Peyer's patch (tissue), 4 donors: Measurements from ENCODE around the gene DUOX1.

ENCODE experiments used
- POLR2A ChIP-seq, 2 donors: fragments of 450-650 bp; IDR thresholded peaks; one replicate each; pipeline ENCODE4 v1.5.1; 2017; ENCODE audit warnings: antibody characterized with exemption in 2 of 2, mild to moderate bottlenecking in 2 of 2, moderate library complexity in 2 of 2
- TF ChIP-seq, protein P1 (sequence below), 6 experiments: fragments of 450-650 bp in 4 of 6; fragments of 200-600 bp in 2 of 6; sonication (generic) in 1 of 6; IDR thresholded peaks; one replicate each; pipeline ENCODE4 v1.5.1; 2017 to 2019; ENCODE audit warnings: antibody characterized with exemption in 6 of 6, mild to moderate bottlenecking in 3 of 6, moderate library complexity in 1 of 6

DNA sequence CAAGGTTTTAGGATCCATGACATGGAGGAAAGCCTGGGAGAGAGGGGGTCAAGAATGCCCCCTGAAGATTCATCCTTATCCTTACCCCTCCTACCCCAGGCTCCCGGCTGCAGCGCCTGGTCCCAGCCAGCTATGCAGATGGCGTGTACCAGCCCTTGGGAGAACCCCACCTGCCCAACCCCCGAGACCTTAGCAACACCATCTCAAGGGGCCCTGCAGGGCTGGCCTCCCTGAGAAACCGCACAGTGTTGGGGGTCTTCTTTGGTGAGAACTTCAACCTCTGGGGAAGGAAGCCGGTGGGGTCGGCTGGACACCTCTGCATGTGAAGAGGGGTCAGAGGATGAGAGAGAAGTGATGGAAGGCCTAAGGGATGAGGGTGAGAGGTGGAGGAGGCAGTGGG, 4.3 kb downstream of the DUOX1 start:
- TF ChIP-seq, protein P1, sequence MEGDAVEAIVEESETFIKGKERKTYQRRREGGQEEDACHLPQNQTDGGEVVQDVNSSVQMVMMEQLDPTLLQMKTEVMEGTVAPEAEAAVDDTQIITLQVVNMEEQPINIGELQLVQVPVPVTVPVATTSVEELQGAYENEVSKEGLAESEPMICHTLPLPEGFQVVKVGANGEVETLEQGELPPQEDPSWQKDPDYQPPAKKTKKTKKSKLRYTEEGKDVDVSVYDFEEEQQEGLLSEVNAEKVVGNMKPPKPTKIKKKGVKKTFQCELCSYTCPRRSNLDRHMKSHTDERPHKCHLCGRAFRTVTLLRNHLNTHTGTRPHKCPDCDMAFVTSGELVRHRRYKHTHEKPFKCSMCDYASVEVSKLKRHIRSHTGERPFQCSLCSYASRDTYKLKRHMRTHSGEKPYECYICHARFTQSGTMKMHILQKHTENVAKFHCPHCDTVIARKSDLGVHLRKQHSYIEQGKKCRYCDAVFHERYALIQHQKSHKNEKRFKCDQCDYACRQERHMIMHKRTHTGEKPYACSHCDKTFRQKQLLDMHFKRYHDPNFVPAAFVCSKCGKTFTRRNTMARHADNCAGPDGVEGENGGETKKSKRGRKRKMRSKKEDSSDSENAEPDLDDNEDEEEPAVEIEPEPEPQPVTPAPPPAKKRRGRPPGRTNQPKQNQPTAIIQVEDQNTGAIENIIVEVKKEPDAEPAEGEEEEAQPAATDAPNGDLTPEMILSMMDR (IDR thresholded peaks at IDR 0.05), result no peak
- no peak for TF ChIP-seq POLR2A (IDR thresholded peaks at IDR 0.05)
